RWPE1 (cell line): ENCODE data around the gene PRND.

Experiments
- CTCF ChIA-PET: fragments of 350-600 bp; sonication (Branson Sonifier 250); formaldehyde crosslinking; extraction: SDS; loops from one replicate; lab custom pipeline; 2021; lab: Yijun Ruan, JAX
- POLR2A ChIA-PET: fragments of 400-600 bp; formaldehyde crosslinking; extraction: SDS; loops from one replicate; lab custom pipeline; 2020; ENCODE audit warnings: antibody characterized with exemption; ENCODE audit not compliant: low non-redundant PET; lab: Yijun Ruan, JAX
- DNase-seq: peaks from one replicate; pipeline ENCODE4 v3.0.0; 2012; ENCODE audit warnings: low spot score
- H3K27ac ChIP-seq: fragments of 450-650 bp; 2 replicates; pipeline ENCODE4 v1.5.1; 2017
- CTCF ChIP-seq: fragments of 450-650 bp; conservative IDR thresholded peaks from 2 replicates; pipeline ENCODE4 v1.5.1; 2017; ENCODE audit warnings: low read depth, mild to moderate bottlenecking

The PRND gene

GRCh38 chr20:4775322-4776078 is 53.8 kb downstream of the PRND start:
- CTCF ChIA-PET: no interaction called here
- DNase-seq: no peak
- TF ChIP-seq CTCF: no peak
- H3K27ac ChIP-seq: no peak overlapping the region
- POLR2A ChIA-PET: no interaction called here

DNA sequence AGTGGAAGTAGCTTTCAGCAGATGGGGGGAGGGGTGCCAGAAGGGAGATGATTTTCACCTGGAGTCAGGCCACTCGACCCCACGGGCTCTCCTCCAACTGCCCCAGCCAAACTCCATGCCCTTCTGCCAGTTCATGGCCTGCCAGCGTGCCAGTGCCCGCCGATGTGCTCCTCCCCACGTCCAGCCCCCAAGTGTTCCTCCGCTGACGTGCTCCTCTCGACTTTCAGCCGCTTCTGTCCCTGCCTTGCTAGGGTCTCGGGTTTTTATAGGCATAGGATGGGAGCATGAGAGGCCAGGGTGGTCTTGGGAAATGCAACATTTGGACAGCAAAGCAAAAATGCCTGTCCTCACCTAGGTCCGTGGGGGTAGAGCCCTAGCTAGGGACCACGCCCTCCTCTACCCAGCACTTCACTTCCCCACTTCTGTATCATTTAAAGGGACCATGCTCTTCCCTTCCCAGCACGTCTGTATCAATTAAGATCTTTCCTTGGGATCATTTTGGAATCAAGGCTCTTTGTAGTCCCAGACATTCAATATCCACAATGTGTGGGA is 54.4 kb downstream of the PRND start:
- H3K27ac ChIP-seq: no peak overlapping the region
- no peak for TF ChIP-seq CTCF
- POLR2A ChIA-PET: no interaction called here
- CTCF ChIA-PET: no interaction called here
- DNase-seq: no peak
